GM23338 (cell line): ENCODE measurements around the gene NLRP5. TPM values are rescaled to one million over a fixed set of nuclear protein-coding genes. Genes with fewer than 3 reads are reported as not detected.
"Not testable (repeated sequence)": the region's sequence is repeated elsewhere in the genome, so short reads cannot be mapped to it uniquely, and the experiment has no call there.

ENCODE experiments used
- ATAC-seq: fragments of 200-7000 bp; cut with Tn5 transposase; 3 replicates; pipeline ENCODE4 v1.9.1; 2020
- DNase-seq: peaks from one replicate; pipeline ENCODE4 v3.0.0-alpha.2; 2015; ENCODE audit warnings: low spot score
- H2AFZ ChIP-seq: fragments of 200-600 bp; sonication (generic); 2 replicates; pipeline ENCODE4 v1.8.0; 2016; ENCODE audit warnings: antibody characterized with exemption, mild to moderate bottlenecking, moderate library complexity
- H3F3A ChIP-seq: fragments of 200-600 bp; sonication (generic); replicated peaks from 2 replicates; pipeline ENCODE4 v1.8.0; 2017; ENCODE audit warnings: antibody characterized with exemption, mixed run types, low read depth
- H3K27ac ChIP-seq: fragments of 200-600 bp; sonication (generic); 2 replicates; pipeline ENCODE4 v1.6.1; 2016; ENCODE audit warnings: low read depth
- H3K27me3 ChIP-seq: fragments of 200-600 bp; sonication (generic); 2 replicates; pipeline ENCODE4 v1.8.0; 2016; ENCODE audit warnings: mild to moderate bottlenecking, mixed run types, moderate library complexity; ENCODE audit not compliant: insufficient read depth
- H3K36me3 ChIP-seq: fragments of 200-600 bp; sonication (generic); 2 replicates; pipeline ENCODE4 v1.8.0; 2016; ENCODE audit warnings: mild to moderate bottlenecking; ENCODE audit not compliant: insufficient read depth
- H3K4me1 ChIP-seq: fragments of 200-600 bp; sonication (generic); 2 replicates; pipeline ENCODE4 v1.8.0; 2016; ENCODE audit warnings: mild to moderate bottlenecking, moderate library complexity; ENCODE audit not compliant: insufficient read depth
- H3K4me2 ChIP-seq: fragments of 200-600 bp; sonication (generic); 2 replicates; pipeline ENCODE4 v1.7.1; 2017; ENCODE audit warnings: mixed run types
- H3K4me3 ChIP-seq: fragments of 200-600 bp; sonication (generic); 2 replicates; pipeline ENCODE4 v1.6.1; 2016; ENCODE audit warnings: mixed run types
- H3K79me2 ChIP-seq: fragments of 200-600 bp; sonication (generic); replicated peaks from 2 replicates; pipeline ENCODE4 v1.8.0; 2017; ENCODE audit warnings: mild to moderate bottlenecking; ENCODE audit not compliant: insufficient read depth
- H3K9me2 ChIP-seq: fragments of 200-600 bp; sonication (generic); 2 replicates; pipeline ENCODE4 v1.8.0; 2017; ENCODE audit not compliant: insufficient read depth
- H4K20me1 ChIP-seq: fragments of 200-600 bp; sonication (generic); replicated peaks from 2 replicates; pipeline ENCODE4 v1.8.0; 2017; ENCODE audit warnings: mild to moderate bottlenecking; ENCODE audit not compliant: insufficient read depth
- H3K27ac Mint-ChIP-seq: 2 replicates; pipeline ENCODE4 v1.8.0; 2020; ENCODE audit warnings: inconsistent platforms, mild to moderate bottlenecking, moderate library complexity, mixed read lengths
- H3K27me3 Mint-ChIP-seq: 3 replicates; pipeline ENCODE4 v1.8.0; 2022; ENCODE audit warnings: low read depth, mild to moderate bottlenecking, moderate library complexity, mixed read lengths, inconsistent platforms; ENCODE audit not compliant: insufficient read depth, poor library complexity
- H3K36me3 Mint-ChIP-seq: 3 replicates; pipeline ENCODE4 v1.8.0; 2021; ENCODE audit warnings: low read depth, mild to moderate bottlenecking, inconsistent platforms, moderate library complexity, mixed read lengths
- H3K4me1 Mint-ChIP-seq: 3 replicates; pipeline ENCODE4 v1.8.0; 2020; ENCODE audit warnings: mild to moderate bottlenecking, inconsistent platforms, mixed read lengths
- H3K4me3 Mint-ChIP-seq: 3 replicates; pipeline ENCODE4 v1.8.0; 2021; ENCODE audit warnings: moderate library complexity, mild to moderate bottlenecking, inconsistent platforms, mixed read lengths
- H3K9me3 Mint-ChIP-seq: 3 replicates; pipeline ENCODE4 v1.8.0; 2020; ENCODE audit warnings: moderate library complexity, mild to moderate bottlenecking, inconsistent platforms, mixed read lengths
- REST ChIP-seq: IDR thresholded peaks from one replicate; pipeline ENCODE4 v1.6.1; 2018; ENCODE audit warnings: antibody characterized with exemption; ENCODE audit not compliant: unreplicated experiment
- ZNF462 ChIP-seq: fragments of 250-450 bp; sonication (Bioruptor Pico); IDR thresholded peaks from 2 replicates; pipeline ENCODE4 v1.5.0; 2020; ENCODE audit warnings: mild to moderate bottlenecking, moderate library complexity
- polyA plus RNA-seq: library from polyadenylated mRNA; unstranded; fragments of >200 nt; fragmentation: Nextera tagmentation; extraction: Ambion mirVana; gene quantifications from 2 replicates; pipeline ENCODE4 v1.2.1, GENCODE V29; 2016
- total RNA-seq: library from RNA; depleted of rRNA; stranded (reverse); fragments of >200 nt; shearing (Covaris generic); gene quantifications from 2 replicates; pipeline ENCODE4 v1.2.3, GENCODE V29; 2014

The NLRP5 gene
- total and polyA plus RNA-seq, 2 experiments from 2014 or later, result not detected

- TF ChIP-seq REST (peak; percentile 39), ZNF462 (CRISPR knock-in tag) (no peak)
- no peak overlapping the region for H3K27ac Mint-ChIP-seq
- H3K4me3 ChIP-seq, result no peak overlapping the region
- no peak overlapping the region for H3K27ac ChIP-seq
- no peak for ATAC-seq
- no peak overlapping the region for H3K4me2 ChIP-seq
- no peaks in the 10 kb centered on the region for H4K20me1 ChIP-seq
- no peak overlapping the region for H3K4me3 Mint-ChIP-seq
- H3K9me3 Mint-ChIP-seq, result peaks cover 93% of the 10 kb centered on the region
- 0 out of 2 replicates have a peak, but pooled peaks cover 6% of the 10 kb centered on the region for H3K36me3 ChIP-seq
- no peaks in the 10 kb centered on the region for H3K4me1 ChIP-seq
- no peaks in the 10 kb centered on the region for H3K4me1 Mint-ChIP-seq
- peaks cover 5% of the 10 kb centered on the region for H3K27me3 Mint-ChIP-seq
- H3F3A ChIP-seq, result no peaks in the 10 kb centered on the region
- H2AFZ ChIP-seq, result no peak overlapping the region
- peak; percentile 1 for DNase-seq
- peaks cover 21% of the 10 kb centered on the region for H3K36me3 Mint-ChIP-seq
- H3K79me2 ChIP-seq, result no peaks in the 10 kb centered on the region
- H3K27me3 ChIP-seq, result no peaks in the 10 kb centered on the region
- no peaks in the 10 kb centered on the region for H3K9me2 ChIP-seq
Observed at GRCh38 chr19:56015756-56016155, 29.2 kb downstream of the NLRP5 start.

GRCh38 chr19:56019325-56019724, 32.8 kb downstream of the NLRP5 start:
- H3K27me3 Mint-ChIP-seq, H3K9me2 ChIP-seq, H3K4me2 ChIP-seq, H4K20me1 ChIP-seq, H3K27ac ChIP-seq, H3F3A ChIP-seq, H3K27ac Mint-ChIP-seq, DNase-seq, H3K79me2 ChIP-seq, H2AFZ ChIP-seq, ATAC-seq, H3K4me3 Mint-ChIP-seq, H3K4me1 ChIP-seq, H3K36me3 ChIP-seq, H3K4me1 Mint-ChIP-seq, H3K4me3 ChIP-seq, H3K27me3 ChIP-seq: not testable (repeated sequence)
- Mint-ChIP-seq H3K9me3 (peaks cover 92% of the 10 kb centered on the region), H3K36me3 (peaks cover 23% of the 10 kb centered on the region)

GRCh38 chr19:56020355-56020975, 33.9 kb downstream of the NLRP5 start:
- Mint-ChIP-seq H3K36me3 (peaks cover 23% of the 10 kb centered on the region), H3K9me3 (peaks cover 91% of the 10 kb centered on the region)
- not testable (repeated sequence) for H4K20me1 ChIP-seq, H3K4me1 ChIP-seq, H2AFZ ChIP-seq, H3K27me3 ChIP-seq, H3K4me1 Mint-ChIP-seq, H3K79me2 ChIP-seq, ATAC-seq, H3F3A ChIP-seq, H3K27me3 Mint-ChIP-seq, H3K36me3 ChIP-seq, H3K27ac Mint-ChIP-seq, H3K27ac ChIP-seq, H3K4me2 ChIP-seq, H3K9me2 ChIP-seq, H3K4me3 ChIP-seq, H3K4me3 Mint-ChIP-seq, DNase-seq
